Measurements from ENCODE around the gene PHOX2A.

DNA sequence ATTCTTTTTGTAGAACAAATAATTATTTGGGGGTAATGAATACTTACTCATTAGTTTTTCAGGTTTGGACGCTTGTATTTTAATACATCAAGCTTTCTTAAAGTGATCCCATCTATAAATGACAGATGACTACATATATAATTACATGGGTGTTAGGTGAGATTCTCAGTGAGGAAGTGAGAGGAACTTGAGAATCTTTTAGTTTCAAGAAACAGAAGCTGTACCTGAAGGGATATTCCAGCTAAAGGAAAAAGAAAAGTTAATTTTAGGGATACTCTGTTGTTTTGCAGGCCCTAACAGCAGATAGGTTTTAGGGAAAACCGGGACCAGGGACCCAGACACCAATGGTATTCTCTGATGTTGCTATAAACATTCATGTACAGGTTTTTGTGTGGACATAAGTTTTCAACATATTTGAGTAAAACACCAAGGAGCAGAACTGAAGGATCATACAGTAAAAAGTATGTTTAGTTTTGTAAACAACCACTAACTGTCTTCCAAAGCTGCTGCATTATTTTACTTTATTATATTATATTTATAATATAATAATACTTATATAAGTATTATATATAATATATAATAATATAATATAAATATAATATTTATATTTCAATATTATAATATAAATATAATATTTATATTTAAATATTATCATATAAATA is 24.1 kb upstream of the PHOX2A start:
- TF ChIP-seq ZNF772 (CRISPR knock-in tag; IDR thresholded peaks at IDR 0.05), result no peak
- TF ChIP-seq ZNF749 (CRISPR knock-in tag; IDR thresholded peaks at IDR 0.05; ENCODE audit: borderline replicate concordance), result no peak
- TF ChIP-seq ZBTB4 (CRISPR knock-in tag; IDR thresholded peaks at IDR 0.05; ENCODE audit: borderline replicate concordance), result no peak
- no peak for TF ChIP-seq ZNF232 (CRISPR knock-in tag; IDR thresholded peaks at IDR 0.05; ENCODE audit: borderline replicate concordance)
- TF ChIP-seq, protein P1, sequence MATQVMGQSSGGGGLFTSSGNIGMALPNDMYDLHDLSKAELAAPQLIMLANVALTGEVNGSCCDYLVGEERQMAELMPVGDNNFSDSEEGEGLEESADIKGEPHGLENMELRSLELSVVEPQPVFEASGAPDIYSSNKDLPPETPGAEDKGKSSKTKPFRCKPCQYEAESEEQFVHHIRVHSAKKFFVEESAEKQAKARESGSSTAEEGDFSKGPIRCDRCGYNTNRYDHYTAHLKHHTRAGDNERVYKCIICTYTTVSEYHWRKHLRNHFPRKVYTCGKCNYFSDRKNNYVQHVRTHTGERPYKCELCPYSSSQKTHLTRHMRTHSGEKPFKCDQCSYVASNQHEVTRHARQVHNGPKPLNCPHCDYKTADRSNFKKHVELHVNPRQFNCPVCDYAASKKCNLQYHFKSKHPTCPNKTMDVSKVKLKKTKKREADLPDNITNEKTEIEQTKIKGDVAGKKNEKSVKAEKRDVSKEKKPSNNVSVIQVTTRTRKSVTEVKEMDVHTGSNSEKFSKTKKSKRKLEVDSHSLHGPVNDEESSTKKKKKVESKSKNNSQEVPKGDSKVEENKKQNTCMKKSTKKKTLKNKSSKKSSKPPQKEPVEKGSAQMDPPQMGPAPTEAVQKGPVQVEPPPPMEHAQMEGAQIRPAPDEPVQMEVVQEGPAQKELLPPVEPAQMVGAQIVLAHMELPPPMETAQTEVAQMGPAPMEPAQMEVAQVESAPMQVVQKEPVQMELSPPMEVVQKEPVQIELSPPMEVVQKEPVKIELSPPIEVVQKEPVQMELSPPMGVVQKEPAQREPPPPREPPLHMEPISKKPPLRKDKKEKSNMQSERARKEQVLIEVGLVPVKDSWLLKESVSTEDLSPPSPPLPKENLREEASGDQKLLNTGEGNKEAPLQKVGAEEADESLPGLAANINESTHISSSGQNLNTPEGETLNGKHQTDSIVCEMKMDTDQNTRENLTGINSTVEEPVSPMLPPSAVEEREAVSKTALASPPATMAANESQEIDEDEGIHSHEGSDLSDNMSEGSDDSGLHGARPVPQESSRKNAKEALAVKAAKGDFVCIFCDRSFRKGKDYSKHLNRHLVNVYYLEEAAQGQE (IDR thresholded peaks at IDR 0.05; ENCODE audit: borderline replicate concordance in 1 of 2, low read depth in 1 of 2, low read length in 2 of 2), result no peak
- TF ChIP-seq, protein P2, sequence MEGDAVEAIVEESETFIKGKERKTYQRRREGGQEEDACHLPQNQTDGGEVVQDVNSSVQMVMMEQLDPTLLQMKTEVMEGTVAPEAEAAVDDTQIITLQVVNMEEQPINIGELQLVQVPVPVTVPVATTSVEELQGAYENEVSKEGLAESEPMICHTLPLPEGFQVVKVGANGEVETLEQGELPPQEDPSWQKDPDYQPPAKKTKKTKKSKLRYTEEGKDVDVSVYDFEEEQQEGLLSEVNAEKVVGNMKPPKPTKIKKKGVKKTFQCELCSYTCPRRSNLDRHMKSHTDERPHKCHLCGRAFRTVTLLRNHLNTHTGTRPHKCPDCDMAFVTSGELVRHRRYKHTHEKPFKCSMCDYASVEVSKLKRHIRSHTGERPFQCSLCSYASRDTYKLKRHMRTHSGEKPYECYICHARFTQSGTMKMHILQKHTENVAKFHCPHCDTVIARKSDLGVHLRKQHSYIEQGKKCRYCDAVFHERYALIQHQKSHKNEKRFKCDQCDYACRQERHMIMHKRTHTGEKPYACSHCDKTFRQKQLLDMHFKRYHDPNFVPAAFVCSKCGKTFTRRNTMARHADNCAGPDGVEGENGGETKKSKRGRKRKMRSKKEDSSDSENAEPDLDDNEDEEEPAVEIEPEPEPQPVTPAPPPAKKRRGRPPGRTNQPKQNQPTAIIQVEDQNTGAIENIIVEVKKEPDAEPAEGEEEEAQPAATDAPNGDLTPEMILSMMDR (CRISPR knock-in tag; IDR thresholded peaks at IDR 0.05), result no peak
- no peak for TF ChIP-seq PCBP1 (IDR thresholded peaks at IDR 0.05; ENCODE audit: borderline replicate concordance, low read depth, low read length)
- TF ChIP-seq MAX (IDR thresholded peaks at IDR 0.05), result no peak
